MM.1S (cell line): ENCODE results near the gene MACROD2.

Source experiments
- DNase-seq: peaks from one replicate; pipeline ENCODE4 v3.0.0-alpha.2; 2015
- H2AFZ ChIP-seq: fragments of 300-600 bp; sonication (generic); 2 replicates; pipeline ENCODE4 v1.6.0; 2016; ENCODE audit warnings: antibody characterized with exemption, low read length
- H3F3A ChIP-seq: fragments of 300-600 bp; sonication (generic); 2 replicates; pipeline ENCODE4 v1.6.1; 2016; ENCODE audit warnings: mild to moderate bottlenecking, antibody characterized with exemption, low read length, moderate library complexity, mixed read lengths; ENCODE audit not compliant: insufficient read depth
- H3K27ac ChIP-seq: fragments of 300-600 bp; sonication (generic); 2 replicates; pipeline ENCODE4 v1.5.1; 2016; ENCODE audit warnings: mild to moderate bottlenecking, low read length
- H3K27me3 ChIP-seq: fragments of 300-600 bp; sonication (generic); replicated peaks from 2 replicates; pipeline ENCODE4 v1.6.0; 2016; ENCODE audit warnings: low read length; ENCODE audit not compliant: insufficient read depth
- H3K36me3 ChIP-seq: fragments of 300-600 bp; sonication (generic); replicated peaks from 2 replicates; pipeline ENCODE4 v1.6.1; 2016; ENCODE audit warnings: mild to moderate bottlenecking, low read length, mixed read lengths; ENCODE audit not compliant: insufficient read depth
- H3K4me1 ChIP-seq: fragments of 300-600 bp; sonication (generic); 2 replicates; pipeline ENCODE4 v1.6.1; 2016; ENCODE audit warnings: low read length, mixed read lengths
- H3K4me2 ChIP-seq: fragments of 300-600 bp; sonication (generic); 2 replicates; pipeline ENCODE4 v1.6.0; 2016; ENCODE audit warnings: low read depth, low read length
- H3K4me3 ChIP-seq: fragments of 300-600 bp; sonication (generic); 2 replicates; pipeline ENCODE4 v1.5.1; 2016; ENCODE audit warnings: low read length, mixed read lengths
- H3K79me2 ChIP-seq: fragments of 300-600 bp; sonication (generic); 2 replicates; pipeline ENCODE4 v1.6.1; 2016; ENCODE audit warnings: mixed run types, low read length, mixed read lengths
- H3K9ac ChIP-seq: fragments of 300-600 bp; sonication (generic); 2 replicates; pipeline ENCODE4 v1.6.1; 2016; ENCODE audit warnings: low read length, mixed read lengths
- H3K9me2 ChIP-seq: fragments of 300-600 bp; sonication (generic); replicated peaks from 2 replicates; pipeline ENCODE4 v1.6.1; 2016; ENCODE audit warnings: mild to moderate bottlenecking, low read length, mixed read lengths; ENCODE audit not compliant: insufficient read depth
- H3K9me3 ChIP-seq: fragments of 300-600 bp; sonication (generic); replicated peaks from 2 replicates; pipeline ENCODE4 v1.6.1; 2016; ENCODE audit warnings: mild to moderate bottlenecking, low read length, mixed read lengths; ENCODE audit not compliant: insufficient read depth
- H4K20me1 ChIP-seq: fragments of 300-600 bp; sonication (generic); 2 replicates; pipeline ENCODE4 v1.6.1; 2016; ENCODE audit warnings: mild to moderate bottlenecking, low read length, moderate library complexity, mixed read lengths; ENCODE audit not compliant: insufficient read depth
- EZH2 ChIP-seq: fragments of 300-600 bp; sonication (generic); optimal IDR thresholded peaks from 2 replicates; pipeline ENCODE3; 2017; ENCODE audit warnings: low read depth, mild to moderate bottlenecking, antibody characterized with exemption, low read length, mixed read lengths
- EZH2phosphoT487 ChIP-seq: fragments of 300-600 bp; sonication (generic); IDR thresholded peaks from 2 replicates; pipeline ENCODE4 v1.6.1; 2018; ENCODE audit warnings: antibody characterized with exemption, low read length
- TF ChIP-seq, protein P1 (sequence below): fragments of 300-600 bp; sonication (generic); IDR thresholded peaks from 2 replicates; pipeline ENCODE4 v1.5.1; 2016; ENCODE audit warnings: antibody characterized with exemption, low read length, mixed read lengths

Gene MACROD2

DNA sequence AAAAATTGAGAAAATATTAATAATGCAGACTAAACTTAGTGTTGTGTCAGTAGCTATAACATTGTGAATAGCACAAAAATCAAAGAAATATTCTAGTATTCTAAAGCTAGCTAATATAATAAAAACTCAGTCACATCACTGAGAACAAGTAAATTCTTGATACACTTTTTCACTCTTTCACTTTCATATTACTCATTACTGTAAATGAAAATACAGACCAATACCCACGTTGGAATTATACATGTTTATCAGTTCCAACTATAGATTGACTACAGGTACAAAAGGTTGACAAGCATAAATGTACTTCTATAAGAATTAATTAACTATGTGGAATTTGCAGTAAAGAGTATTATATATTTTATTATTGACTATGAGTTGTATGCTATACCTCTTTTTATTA lies 1385.5 kb downstream of the MACROD2 start:
- Histone ChIP-seq H3K9me3 (no peaks in the 10 kb centered on the region), H3K27me3 (no peaks in the 10 kb centered on the region)

DNA sequence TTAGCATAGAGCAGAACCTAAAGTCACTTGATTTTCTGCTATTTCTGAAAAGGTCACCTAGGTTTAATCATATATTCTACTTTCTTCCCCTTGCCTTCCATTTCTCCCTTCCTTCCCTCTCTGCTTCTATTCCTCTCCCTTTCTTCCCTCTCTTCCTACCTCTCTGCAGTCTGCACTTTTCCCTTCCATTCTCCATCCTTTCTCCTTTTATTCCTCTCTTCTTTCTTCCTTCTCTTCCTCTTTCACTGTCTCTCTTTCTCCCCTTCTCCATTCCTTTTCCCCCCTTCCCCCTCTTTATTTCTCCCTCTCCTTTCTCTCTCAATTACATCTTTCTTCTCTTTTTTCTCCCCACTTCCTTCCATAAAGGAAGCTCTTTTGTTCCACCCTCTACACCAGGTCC lies 1391.9 kb downstream of the MACROD2 start:
- no peaks in the 10 kb centered on the region for H3K4me1 ChIP-seq
- no peak overlapping the region for H3K4me2 ChIP-seq
- no peak for TF ChIP-seq EZH2
- TF ChIP-seq, protein P1, sequence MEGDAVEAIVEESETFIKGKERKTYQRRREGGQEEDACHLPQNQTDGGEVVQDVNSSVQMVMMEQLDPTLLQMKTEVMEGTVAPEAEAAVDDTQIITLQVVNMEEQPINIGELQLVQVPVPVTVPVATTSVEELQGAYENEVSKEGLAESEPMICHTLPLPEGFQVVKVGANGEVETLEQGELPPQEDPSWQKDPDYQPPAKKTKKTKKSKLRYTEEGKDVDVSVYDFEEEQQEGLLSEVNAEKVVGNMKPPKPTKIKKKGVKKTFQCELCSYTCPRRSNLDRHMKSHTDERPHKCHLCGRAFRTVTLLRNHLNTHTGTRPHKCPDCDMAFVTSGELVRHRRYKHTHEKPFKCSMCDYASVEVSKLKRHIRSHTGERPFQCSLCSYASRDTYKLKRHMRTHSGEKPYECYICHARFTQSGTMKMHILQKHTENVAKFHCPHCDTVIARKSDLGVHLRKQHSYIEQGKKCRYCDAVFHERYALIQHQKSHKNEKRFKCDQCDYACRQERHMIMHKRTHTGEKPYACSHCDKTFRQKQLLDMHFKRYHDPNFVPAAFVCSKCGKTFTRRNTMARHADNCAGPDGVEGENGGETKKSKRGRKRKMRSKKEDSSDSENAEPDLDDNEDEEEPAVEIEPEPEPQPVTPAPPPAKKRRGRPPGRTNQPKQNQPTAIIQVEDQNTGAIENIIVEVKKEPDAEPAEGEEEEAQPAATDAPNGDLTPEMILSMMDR = no peak
- TF ChIP-seq EZH2phosphoT487 = no peak
- no peaks in the 10 kb centered on the region for H3K9me2 ChIP-seq
- H3K9me3 ChIP-seq = no peaks in the 10 kb centered on the region
- H3K27ac ChIP-seq = no peak overlapping the region
- H3K36me3 ChIP-seq = no peaks in the 10 kb centered on the region
- no peak for DNase-seq
- H3K27me3 ChIP-seq = no peaks in the 10 kb centered on the region
- no peak overlapping the region for H2AFZ ChIP-seq
- no peak overlapping the region for H3K4me3 ChIP-seq
- no peak overlapping the region for H3K9ac ChIP-seq
- H4K20me1 ChIP-seq = no peaks in the 10 kb centered on the region
- H3F3A ChIP-seq = no peaks in the 10 kb centered on the region
- no peaks in the 10 kb centered on the region for H3K79me2 ChIP-seq

More for the DNA sequence above, 1385.5 kb downstream of the MACROD2 start:
- no peak for TF ChIP-seq EZH2phosphoT487
- TF ChIP-seq EZH2 = no peak
- TF ChIP-seq, protein P1 = no peak
- no peaks in the 10 kb centered on the region for H3K36me3 ChIP-seq
- H3K4me1 ChIP-seq = no peaks in the 10 kb centered on the region
- H3K27ac ChIP-seq = no peak overlapping the region
- H3K9me2 ChIP-seq = no peaks in the 10 kb centered on the region
- H4K20me1 ChIP-seq = no peaks in the 10 kb centered on the region
- H3F3A ChIP-seq = no peaks in the 10 kb centered on the region
- H3K4me3 ChIP-seq = no peak overlapping the region
- no peak overlapping the region for H3K9ac ChIP-seq
- H3K4me2 ChIP-seq = no peak overlapping the region
- H2AFZ ChIP-seq = no peak overlapping the region
- H3K79me2 ChIP-seq = no peaks in the 10 kb centered on the region
- no peak for DNase-seq

DNA sequence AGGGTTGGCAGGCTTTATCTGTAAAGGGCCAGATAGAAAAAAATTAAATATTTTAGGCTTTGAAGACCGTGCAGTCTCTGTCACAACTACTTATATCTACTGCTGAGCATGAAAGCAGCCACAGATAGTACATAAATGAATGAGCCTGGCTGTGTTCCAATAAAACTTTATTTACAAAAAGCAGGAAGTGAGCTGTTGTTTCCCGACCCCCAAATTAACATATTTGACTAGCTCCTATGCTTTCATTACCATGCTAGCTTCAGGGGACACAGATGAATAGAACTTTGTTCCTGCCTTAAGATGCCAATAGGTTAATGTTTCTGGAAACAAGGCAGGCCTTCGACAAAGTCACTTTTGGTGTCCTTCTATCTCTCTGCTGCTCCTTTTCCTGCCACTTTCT lies 1400.1 kb downstream of the MACROD2 start:
- Histone ChIP-seq H3K4me2 (no peak overlapping the region), H3K36me3 (no peaks in the 10 kb centered on the region), H3K27me3 (no peaks in the 10 kb centered on the region), H3F3A (no peaks in the 10 kb centered on the region), H2AFZ (no peak overlapping the region), H4K20me1 (no peaks in the 10 kb centered on the region), H3K79me2 (no peaks in the 10 kb centered on the region), H3K4me3 (no peak overlapping the region), H3K9ac (no peak overlapping the region), H3K9me3 (no peaks in the 10 kb centered on the region), H3K4me1 (no peaks in the 10 kb centered on the region), H3K27ac (no peak overlapping the region), H3K9me2 (no peaks in the 10 kb centered on the region)
- no peak for DNase-seq
- TF ChIP-seq, protein P1 = no peak
- TF ChIP-seq EZH2phosphoT487 (no peak), EZH2 (no peak)
